ENCODE data around the gene CFAP141. TPM values are rescaled to one million over a fixed set of nuclear protein-coding genes. Genes with fewer than 3 reads are reported as not detected.
A peak's percentile ranks its signal among the peaks of the same experiment; 100 is the strongest.

CFAP141 gene
- total and polyA plus RNA-seq, 2 of the 13 experiments (the other 11 are each of a cell fraction or from before 2014, with no cell fraction given), result not detected

DNA sequence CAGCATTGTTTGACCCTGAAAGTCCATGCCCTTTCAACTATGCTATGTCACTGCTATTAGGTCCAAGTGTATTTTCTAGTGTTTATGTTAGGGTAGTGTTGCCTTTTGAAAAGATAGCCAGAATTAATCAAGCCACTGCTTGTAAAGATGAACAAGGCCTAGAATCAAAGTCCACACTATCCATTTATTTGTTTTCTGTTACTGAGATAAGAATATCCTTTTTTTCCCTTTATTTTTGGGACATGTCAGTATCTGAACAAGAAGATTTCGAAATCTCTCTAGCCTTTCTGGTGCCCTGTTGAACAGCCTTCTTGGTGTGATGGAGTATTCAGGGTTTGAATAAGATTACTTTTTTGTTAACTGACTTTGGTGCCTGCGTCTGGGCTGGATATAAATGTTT is 31.3 kb upstream of the CFAP141 start (continued):
- TF ChIP-seq, protein P1, sequence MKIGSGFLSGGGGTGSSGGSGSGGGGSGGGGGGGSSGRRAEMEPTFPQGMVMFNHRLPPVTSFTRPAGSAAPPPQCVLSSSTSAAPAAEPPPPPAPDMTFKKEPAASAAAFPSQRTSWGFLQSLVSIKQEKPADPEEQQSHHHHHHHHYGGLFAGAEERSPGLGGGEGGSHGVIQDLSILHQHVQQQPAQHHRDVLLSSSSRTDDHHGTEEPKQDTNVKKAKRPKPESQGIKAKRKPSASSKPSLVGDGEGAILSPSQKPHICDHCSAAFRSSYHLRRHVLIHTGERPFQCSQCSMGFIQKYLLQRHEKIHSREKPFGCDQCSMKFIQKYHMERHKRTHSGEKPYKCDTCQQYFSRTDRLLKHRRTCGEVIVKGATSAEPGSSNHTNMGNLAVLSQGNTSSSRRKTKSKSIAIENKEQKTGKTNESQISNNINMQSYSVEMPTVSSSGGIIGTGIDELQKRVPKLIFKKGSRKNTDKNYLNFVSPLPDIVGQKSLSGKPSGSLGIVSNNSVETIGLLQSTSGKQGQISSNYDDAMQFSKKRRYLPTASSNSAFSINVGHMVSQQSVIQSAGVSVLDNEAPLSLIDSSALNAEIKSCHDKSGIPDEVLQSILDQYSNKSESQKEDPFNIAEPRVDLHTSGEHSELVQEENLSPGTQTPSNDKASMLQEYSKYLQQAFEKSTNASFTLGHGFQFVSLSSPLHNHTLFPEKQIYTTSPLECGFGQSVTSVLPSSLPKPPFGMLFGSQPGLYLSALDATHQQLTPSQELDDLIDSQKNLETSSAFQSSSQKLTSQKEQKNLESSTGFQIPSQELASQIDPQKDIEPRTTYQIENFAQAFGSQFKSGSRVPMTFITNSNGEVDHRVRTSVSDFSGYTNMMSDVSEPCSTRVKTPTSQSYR (CRISPR knock-in tag; IDR thresholded peaks at IDR 0.05; ENCODE audit: borderline replicate concordance), result no peak
- TF ChIP-seq ZNF10 (CRISPR knock-in tag; IDR thresholded peaks at IDR 0.05; ENCODE audit: borderline replicate concordance, low read depth) (no peak), HMG20A (CRISPR knock-in tag; IDR thresholded peaks at IDR 0.05; ENCODE audit: borderline replicate concordance) (peak; percentile 57; the same call in 1 of the 2 replicates), ZFY (CRISPR knock-in tag; IDR thresholded peaks at IDR 0.05) (peak; percentile 64), FOXA3 (CRISPR knock-in tag; IDR thresholded peaks at IDR 0.05) (peak; percentile 86), NFATC3 (CRISPR knock-in tag; IDR thresholded peaks at IDR 0.05) (no peak), ZFAT (CRISPR knock-in tag; conservative IDR thresholded peaks at IDR 0.05) (no peak), HNF4G (IDR thresholded peaks at IDR 0.05; ENCODE audit: borderline replicate concordance, low read depth, low read length) (peak; percentile 80), HNF4G (CRISPR knock-in tag; IDR thresholded peaks at IDR 0.05; ENCODE audit: borderline replicate concordance, low read depth) (peak; percentile 32; the same call in 1 of the 2 replicates), ZNF232 (CRISPR knock-in tag; IDR thresholded peaks at IDR 0.05; ENCODE audit: borderline replicate concordance) (no peak), LCORL (IDR thresholded peaks at IDR 0.05) (0 out of 2 replicates have a peak, but pooled peaks have one; percentile 36), LCORL (CRISPR knock-in tag; IDR thresholded peaks at IDR 0.05) (peak; percentile 57; the same call in 1 of the 2 replicates), ZNF768 (CRISPR knock-in tag; IDR thresholded peaks at IDR 0.05) (no peak), CEBPG (CRISPR knock-in tag; IDR thresholded peaks at IDR 0.05) (peak; percentile 81), NFYC (CRISPR knock-in tag; IDR thresholded peaks at IDR 0.05) (no peak), ZNF350 (CRISPR knock-in tag; IDR thresholded peaks at IDR 0.05; ENCODE audit: borderline replicate concordance, low read depth) (no peak)
- TF ChIP-seq, protein P2, sequence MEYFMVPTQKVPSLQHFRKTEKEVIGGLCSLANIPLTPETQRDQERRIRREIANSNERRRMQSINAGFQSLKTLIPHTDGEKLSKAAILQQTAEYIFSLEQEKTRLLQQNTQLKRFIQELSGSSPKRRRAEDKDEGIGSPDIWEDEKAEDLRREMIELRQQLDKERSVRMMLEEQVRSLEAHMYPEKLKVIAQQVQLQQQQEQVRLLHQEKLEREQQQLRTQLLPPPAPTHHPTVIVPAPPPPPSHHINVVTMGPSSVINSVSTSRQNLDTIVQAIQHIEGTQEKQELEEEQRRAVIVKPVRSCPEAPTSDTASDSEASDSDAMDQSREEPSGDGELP (IDR thresholded peaks at IDR 0.05; ENCODE audit: borderline replicate concordance, low read depth), result 0 out of 2 replicates have a peak, but pooled peaks have one; percentile 4
- TF ChIP-seq, protein P3, sequence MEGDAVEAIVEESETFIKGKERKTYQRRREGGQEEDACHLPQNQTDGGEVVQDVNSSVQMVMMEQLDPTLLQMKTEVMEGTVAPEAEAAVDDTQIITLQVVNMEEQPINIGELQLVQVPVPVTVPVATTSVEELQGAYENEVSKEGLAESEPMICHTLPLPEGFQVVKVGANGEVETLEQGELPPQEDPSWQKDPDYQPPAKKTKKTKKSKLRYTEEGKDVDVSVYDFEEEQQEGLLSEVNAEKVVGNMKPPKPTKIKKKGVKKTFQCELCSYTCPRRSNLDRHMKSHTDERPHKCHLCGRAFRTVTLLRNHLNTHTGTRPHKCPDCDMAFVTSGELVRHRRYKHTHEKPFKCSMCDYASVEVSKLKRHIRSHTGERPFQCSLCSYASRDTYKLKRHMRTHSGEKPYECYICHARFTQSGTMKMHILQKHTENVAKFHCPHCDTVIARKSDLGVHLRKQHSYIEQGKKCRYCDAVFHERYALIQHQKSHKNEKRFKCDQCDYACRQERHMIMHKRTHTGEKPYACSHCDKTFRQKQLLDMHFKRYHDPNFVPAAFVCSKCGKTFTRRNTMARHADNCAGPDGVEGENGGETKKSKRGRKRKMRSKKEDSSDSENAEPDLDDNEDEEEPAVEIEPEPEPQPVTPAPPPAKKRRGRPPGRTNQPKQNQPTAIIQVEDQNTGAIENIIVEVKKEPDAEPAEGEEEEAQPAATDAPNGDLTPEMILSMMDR (CRISPR knock-in tag; IDR thresholded peaks at IDR 0.05), result no peak
- TF ChIP-seq, protein P4, sequence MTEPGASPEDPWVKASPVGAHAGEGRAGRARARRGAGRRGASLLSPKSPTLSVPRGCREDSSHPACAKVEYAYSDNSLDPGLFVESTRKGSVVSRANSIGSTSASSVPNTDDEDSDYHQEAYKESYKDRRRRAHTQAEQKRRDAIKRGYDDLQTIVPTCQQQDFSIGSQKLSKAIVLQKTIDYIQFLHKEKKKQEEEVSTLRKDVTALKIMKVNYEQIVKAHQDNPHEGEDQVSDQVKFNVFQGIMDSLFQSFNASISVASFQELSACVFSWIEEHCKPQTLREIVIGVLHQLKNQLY (CRISPR knock-in tag; IDR thresholded peaks at IDR 0.05), result 0 out of 2 replicates have a peak, but pooled peaks have one; percentile 14
- TF ChIP-seq, protein P5, sequence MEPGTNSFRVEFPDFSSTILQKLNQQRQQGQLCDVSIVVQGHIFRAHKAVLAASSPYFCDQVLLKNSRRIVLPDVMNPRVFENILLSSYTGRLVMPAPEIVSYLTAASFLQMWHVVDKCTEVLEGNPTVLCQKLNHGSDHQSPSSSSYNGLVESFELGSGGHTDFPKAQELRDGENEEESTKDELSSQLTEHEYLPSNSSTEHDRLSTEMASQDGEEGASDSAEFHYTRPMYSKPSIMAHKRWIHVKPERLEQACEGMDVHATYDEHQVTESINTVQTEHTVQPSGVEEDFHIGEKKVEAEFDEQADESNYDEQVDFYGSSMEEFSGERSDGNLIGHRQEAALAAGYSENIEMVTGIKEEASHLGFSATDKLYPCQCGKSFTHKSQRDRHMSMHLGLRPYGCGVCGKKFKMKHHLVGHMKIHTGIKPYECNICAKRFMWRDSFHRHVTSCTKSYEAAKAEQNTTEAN (CRISPR knock-in tag; conservative IDR thresholded peaks at IDR 0.05), result 0 out of 2 replicates have a peak, but pooled peaks have one; percentile 20

All from HepG2 (cell line).